Measurements from ENCODE around the gene NEGR1. TPM values are rescaled to one million over a fixed set of nuclear protein-coding genes. Genes with fewer than 3 reads are reported as not detected.

NEGR1 gene
- total RNA-seq, 1 experiment from 2014 or later = 0.05 TPM

GRCh38 chr1:71473331-71473730 is 809.0 kb downstream of the NEGR1 start:
- Histone ChIP-seq H3K79me2 (ENCODE audit: insufficient read depth, low read length) (no peaks in the 10 kb centered on the region), H3K4me3 (replicated peaks in 1 of 2; ENCODE audit: low read depth in 1 of 2, low read length in 2 of 2) (no peak overlapping the region), H3K9ac (ENCODE audit: low read length) (no peak overlapping the region), H4K20me1 (ENCODE audit: insufficient read depth) (no peaks in the 10 kb centered on the region), H3K36me3 (ENCODE audit: control insufficient read depth in 1 of 2, insufficient read depth in 2 of 2, low read length in 2 of 2) (no peaks in the 10 kb centered on the region), H2AFZ (ENCODE audit: low read depth, low read length, poor library complexity, severe bottlenecking) (no peak overlapping the region), H3K4me1 (ENCODE audit: control insufficient read depth in 1 of 2, insufficient read depth in 2 of 2, low read length in 2 of 2) (no peaks in the 10 kb centered on the region), H3K9me3 (ENCODE audit: control insufficient read depth in 1 of 2, insufficient read depth in 1 of 2, low read depth in 1 of 2, low read length in 2 of 2) (peaks cover 0 to 2% of the 10 kb centered on the region in 2 experiments; a peak in 3 of 4 replicates), H3K27ac (ENCODE audit: low read depth, low read length) (no peak overlapping the region), H3K27me3 (ENCODE audit: insufficient read depth, low read length) (no peaks in the 10 kb centered on the region), H3K9me2 (ENCODE audit: insufficient read depth) (no peaks in the 10 kb centered on the region), H3K4me2 (ENCODE audit: low read length) (no peak overlapping the region)
- intact Hi-C loops (cut with micrococcal nuclease) = no loop called here
- no TSS peak for BruUV-seq (replicated peaks)
- TF ChIP-seq YY1 (IDR thresholded peaks at IDR 0.05; ENCODE audit: extremely low read depth, insufficient replicate concordance, low read depth, low read length) (no peak), CBX3 (IDR thresholded peaks at IDR 0.05; ENCODE audit: low read depth) (no peak), CEBPB (IDR thresholded peaks at IDR 0.05; ENCODE audit: low read depth) (no peak), FOSL1 (IDR thresholded peaks at IDR 0.05; ENCODE audit: low read depth) (no peak), JUND (IDR thresholded peaks at IDR 0.05) (no peak), SP1 (IDR thresholded peaks at IDR 0.05; ENCODE audit: low read depth) (no peak), RAD21 (IDR thresholded peaks at IDR 0.05; ENCODE audit: low read depth) (no peak)
- ATAC-seq = no peak
- DNase-seq (ENCODE audit: low read depth, low spot score) = no peak
- ChIA-PET POLR2A (no interaction called here), RAD21 (ENCODE audit: low non-redundant PET in 1 of 2, low total read pairs in 2 of 2, uncharacterized antibody in 2 of 2, unreplicated experiment in 2 of 2) (no interaction called here), CTCF (no interaction called here)

- ChIA-PET CTCF (no interaction called here), RAD21 (ENCODE audit: low non-redundant PET in 1 of 2, low total read pairs in 2 of 2, uncharacterized antibody in 2 of 2, unreplicated experiment in 2 of 2) (no interaction called here), POLR2A (no interaction called here)
- H3K27ac ChIP-seq (ENCODE audit: low read depth, low read length) = no peak overlapping the region
- intact Hi-C loops (cut with micrococcal nuclease) = no loop called here
- no peaks in the 10 kb centered on the region for H3K27me3 ChIP-seq (ENCODE audit: insufficient read depth, low read length)
- no peaks in the 10 kb centered on the region for H4K20me1 ChIP-seq (ENCODE audit: insufficient read depth)
- ATAC-seq (no peak), DNase-seq (ENCODE audit: low read depth, low spot score) (no peak)
- H3K9me2 ChIP-seq (ENCODE audit: insufficient read depth) = no peaks in the 10 kb centered on the region
- no TSS peak for BruUV-seq (replicated peaks)
- H3K9ac ChIP-seq (ENCODE audit: low read length) = no peak overlapping the region
- H3K4me1 ChIP-seq (ENCODE audit: control insufficient read depth in 1 of 2, insufficient read depth in 2 of 2, low read length in 2 of 2) = no peaks in the 10 kb centered on the region
- H3K9me3 ChIP-seq (ENCODE audit: control insufficient read depth in 1 of 2, insufficient read depth in 1 of 2, low read depth in 1 of 2, low read length in 2 of 2) = peaks cover 0 to 5% of the 10 kb centered on the region in 2 experiments; a peak in 1 of 4 replicates
- H3K4me3 ChIP-seq (replicated peaks in 1 of 2; ENCODE audit: low read depth in 1 of 2, low read length in 2 of 2) = no peak overlapping the region
- H3K79me2 ChIP-seq (ENCODE audit: insufficient read depth, low read length) = no peaks in the 10 kb centered on the region
- H3K4me2 ChIP-seq (ENCODE audit: low read length) = no peak overlapping the region
- H2AFZ ChIP-seq (ENCODE audit: low read depth, low read length, poor library complexity, severe bottlenecking) = no peak overlapping the region
- H3K36me3 ChIP-seq (ENCODE audit: control insufficient read depth in 1 of 2, insufficient read depth in 2 of 2, low read length in 2 of 2) = no peaks in the 10 kb centered on the region
- TF ChIP-seq MAX (IDR thresholded peaks at IDR 0.05) = no peak
- TF ChIP-seq SIN3A (IDR thresholded peaks at IDR 0.05; ENCODE audit: low read depth) = no peak
- no peak for TF ChIP-seq CBX3 (IDR thresholded peaks at IDR 0.05; ENCODE audit: low read depth)
- no peak for TF ChIP-seq YY1 (IDR thresholded peaks at IDR 0.05; ENCODE audit: extremely low read depth, insufficient replicate concordance, low read depth, low read length)
- TF ChIP-seq EZH2 (IDR thresholded peaks at IDR 0.05) = no peak
- no peak for TF ChIP-seq SRF (IDR thresholded peaks at IDR 0.05; ENCODE audit: low read depth)
- TF ChIP-seq JUND (IDR thresholded peaks at IDR 0.05) = no peak
- TF ChIP-seq CEBPB (IDR thresholded peaks at IDR 0.05; ENCODE audit: low read depth) = no peak
- no peak for TF ChIP-seq ZNF274 (IDR thresholded peaks at IDR 0.05; ENCODE audit: low read depth, low read length)
- no peak for TF ChIP-seq SP1 (IDR thresholded peaks at IDR 0.05; ENCODE audit: low read depth)
- no peak for TF ChIP-seq EZH2phosphoT487 (IDR thresholded peaks at IDR 0.05; ENCODE audit: borderline replicate concordance)
- no peak for TF ChIP-seq ZFX (IDR thresholded peaks at IDR 0.05)
- no peak for TF ChIP-seq POLR2A (IDR thresholded peaks at IDR 0.05; ENCODE audit: borderline replicate concordance, extremely low read depth, insufficient read depth, insufficient read length)
- TF ChIP-seq ZBTB33 (IDR thresholded peaks at IDR 0.05; ENCODE audit: extremely low read depth, insufficient replicate concordance, low read length) = no peak
- TF ChIP-seq ATF3 (IDR thresholded peaks at IDR 0.05) = no peak
- TF ChIP-seq POLR2AphosphoS5 (IDR thresholded peaks at IDR 0.05; ENCODE audit: low read depth, low read length) = no peak
- no peak for TF ChIP-seq ELF1 (IDR thresholded peaks at IDR 0.05; ENCODE audit: borderline replicate concordance, low read depth)
Observed at GRCh38 chr1:71465093-71465492, 817.2 kb downstream of the NEGR1 start.
